Lung (tissue), 12 donors: ENCODE data around the gene NOP9. TPM values are rescaled to one million over a fixed set of nuclear protein-coding genes. Genes with fewer than 3 reads are reported as not detected.

ENCODE experiments used
- ATAC-seq: fragments of 200-7000 bp; cut with Tn5 transposase; one replicate; pipeline ENCODE4 v1.9.1; 2020; ENCODE audit warnings: moderate number of reproducible peaks; ENCODE audit not compliant: insufficient read depth, low FRiP score
- DNase-seq, 3 donors: peaks; one replicate each; pipeline ENCODE4 v3.0.0-alpha.2; 2013 to 2017
- H3K27ac ChIP-seq, 2 donors: one replicate each; pipeline ENCODE4 v1.5.1; 2013; ENCODE audit warnings: mild to moderate bottlenecking in 2 of 2, moderate library complexity in 2 of 2, control low read depth in 1 of 2, inconsistent platforms in 1 of 2, low read depth in 1 of 2, low read length in 1 of 2
- H3K27me3 ChIP-seq, 3 donors: one replicate each; pipeline ENCODE4 v1.5.1; 2013; ENCODE audit warnings: low read length in 2 of 3; ENCODE audit not compliant: control insufficient read depth in 3 of 3, insufficient read depth in 3 of 3
- H3K36me3 ChIP-seq, 4 donors: one replicate each; pipeline ENCODE4 v1.5.1; 2013; ENCODE audit warnings: low read length in 4 of 4, mild to moderate bottlenecking in 1 of 4, moderate library complexity in 1 of 4; ENCODE audit not compliant: control insufficient read depth in 4 of 4, insufficient read depth in 4 of 4
- H3K4me1 ChIP-seq, 5 donors: one replicate each; pipeline ENCODE4 v1.5.1; 2013; ENCODE audit warnings: low read length in 5 of 5, mild to moderate bottlenecking in 2 of 5, moderate library complexity in 1 of 5; ENCODE audit not compliant: control insufficient read depth in 5 of 5, insufficient read depth in 5 of 5
- H3K4me3 ChIP-seq: one replicate; pipeline ENCODE4 v1.5.1; 2013; ENCODE audit warnings: mild to moderate bottlenecking, control low read depth, moderate library complexity
- H3K9ac ChIP-seq, 2 donors: one replicate each; pipeline ENCODE4 v1.5.1; 2013; ENCODE audit warnings: low read length in 2 of 2, control low read depth in 1 of 2; ENCODE audit not compliant: insufficient read depth in 1 of 2
- H3K9me3 ChIP-seq, 4 donors: one replicate each; pipeline ENCODE4 v1.5.1; 2013; ENCODE audit warnings: low read length in 3 of 4, mild to moderate bottlenecking in 1 of 4, moderate library complexity in 1 of 4; ENCODE audit not compliant: control insufficient read depth in 4 of 4, insufficient read depth in 3 of 4
- CTCF ChIP-seq: IDR thresholded peaks from 2 replicates; pipeline ENCODE4 v1.5.1; 2012; ENCODE audit warnings: mild to moderate bottlenecking; ENCODE audit errors: control extremely low read depth, extremely low read depth
- WGBS, 2 donors: extraction: QIAGEN DNeasy Blood & Tissue Kit; methylation state at CpG; one replicate each; pipeline ENCODE4 v1.1.7; 2013; 5-methylcytosine and 5-hydroxymethylcytosine counted together
- polyA plus RNA-seq, 2 donors: library from polyadenylated mRNA; stranded (reverse); fragments of 200-250 nt; gene quantifications; one replicate each; pipeline ENCODE4 v1.2.1, GENCODE V29; 2013
- total RNA-seq, 2 donors: library from RNA; depleted of rRNA in 1 of 2; stranded (reverse); fragments of >200 nt in 1 of 2; gene quantifications; one replicate each; pipeline ENCODE4 v1.2.1, GENCODE V29; 2014 to 2021
- donor health status: control.
- donor health status: control.
- donor health status: Bipolar disorder and iron deficiency.
- donor health status: healthy.
- donor health status: DM: yes; HTN: yes; CAD: no.

NOP9 gene
- total and polyA plus RNA-seq, 4 donors = 12.1 to 25.9 (median 13.8) TPM

- 28 to 50% methylated on average over 9 of the region's 9 CpGs for WGBS, 2 donors
- H3K9me3 ChIP-seq = no peaks in the 10 kb centered on the region
- no peak overlapping the region for H3K9ac ChIP-seq
- no peak for ATAC-seq
- H3K4me3 ChIP-seq = no peak overlapping the region
- peaks cover 0 to 20% (median 14%) of the 10 kb centered on the region in 3 donors for H3K27me3 ChIP-seq
- peak in 2 of 3 donors; percentile 31 to 64 for DNase-seq
- peak overlapping the region; percentile 43 to 75 for H3K27ac ChIP-seq
- peaks cover 9 to 53% (median 11%) of the 10 kb centered on the region in 5 donors for H3K4me1 ChIP-seq
- peaks cover 0 to 3% (median 0%) of the 10 kb centered on the region in 4 donors for H3K36me3 ChIP-seq
- TF ChIP-seq CTCF = no peak
These were observed 13.3 kb downstream of the NOP9 start for GRCh38 chr14:24312736-24313507.

GRCh38 chr14:24313913-24314312 lies 14.3 kb downstream of the NOP9 start:
- peaks cover 9 to 53% (median 11%) of the 10 kb centered on the region in 5 donors for H3K4me1 ChIP-seq

GRCh38 chr14:24314377-24315193 lies 14.9 kb downstream of the NOP9 start:
- H3K4me3 ChIP-seq = no peak overlapping the region
- ATAC-seq = no peak
- H3K4me1 ChIP-seq = peaks cover 9 to 52% (median 11%) of the 10 kb centered on the region in 5 donors
- 55 to 61% methylated on average over 5 of the region's 5 CpGs for WGBS, 2 donors
- H3K27ac ChIP-seq = peak overlapping the region; percentile 11 to 70
- no peak for TF ChIP-seq CTCF
- no peaks in the 10 kb centered on the region for H3K9me3 ChIP-seq
- H3K27me3 ChIP-seq = peaks cover 0 to 32% (median 23%) of the 10 kb centered on the region in 3 donors
- no peak for DNase-seq
- H3K36me3 ChIP-seq = no peaks in the 10 kb centered on the region
- H3K9ac ChIP-seq = no peak overlapping the region

More at GRCh38 chr14:24313913-24314312, 14.3 kb downstream of the NOP9 start:
- H3K36me3 ChIP-seq = no peaks in the 10 kb centered on the region
- 28 to 63% methylated on average over 2 of the region's 2 CpGs for WGBS, 2 donors
- no peak for DNase-seq
- no peak overlapping the region for H3K9ac ChIP-seq
- H3K27ac ChIP-seq = peak overlapping the region in 1 of 2 donors; percentile 61
- no peaks in the 10 kb centered on the region for H3K9me3 ChIP-seq
- TF ChIP-seq CTCF = no peak
- ATAC-seq = no peak
- no peak overlapping the region for H3K4me3 ChIP-seq
- peaks cover 0 to 30% (median 20%) of the 10 kb centered on the region in 3 donors for H3K27me3 ChIP-seq
